GM18499 (cell line): ENCODE results near the gene TMCC1.
"Not testable (repeated sequence)": the region's sequence is repeated elsewhere in the genome, so short reads cannot be mapped to it uniquely, and the experiment has no call there.

Source experiments
- ATAC-seq: cut with Tn5 transposase; IDR thresholded peaks from one replicate; pipeline ENCODE4 v1.9.1; 2021; ENCODE audit warnings: moderate number of reproducible peaks; ENCODE audit not compliant: insufficient read depth, unreplicated experiment

TMCC1 gene

GRCh38 chr3:129783470-129783869, 110.0 kb downstream of the TMCC1 start:
- no peak for ATAC-seq

GRCh38 chr3:129778871-129779270, 114.6 kb downstream of the TMCC1 start:
- ATAC-seq = no peak

- no peak for ATAC-seq
Measured at GRCh38 chr3:129777806-129778205, 115.7 kb downstream of the TMCC1 start.

GRCh38 chr3:129775870-129776269, 117.6 kb downstream of the TMCC1 start:
- no peak for ATAC-seq

- no peak for ATAC-seq
Measured at GRCh38 chr3:129773691-129774663, 119.5 kb downstream of the TMCC1 start.

GRCh38 chr3:129770604-129771003, 122.9 kb downstream of the TMCC1 start:
- ATAC-seq = no peak

DNA sequence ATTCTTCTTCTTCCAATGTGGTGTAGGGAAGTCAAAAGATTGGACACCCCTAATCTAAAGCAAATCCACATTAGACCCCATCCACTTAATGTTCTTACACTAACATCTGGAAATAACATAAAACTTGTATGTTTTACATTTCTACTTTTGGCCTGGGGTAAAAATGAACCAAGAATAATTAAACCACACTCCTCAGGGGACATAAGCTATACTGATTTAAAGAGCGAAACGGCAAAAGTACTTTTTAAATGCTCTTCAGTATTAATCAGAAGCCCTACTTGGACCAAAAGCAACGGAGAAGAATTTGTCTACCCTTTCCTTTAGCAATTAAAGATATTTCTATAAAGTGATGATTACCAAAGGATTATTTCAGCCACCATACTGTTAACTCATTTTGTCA, 123.9 kb downstream of the TMCC1 start:
- no peak for ATAC-seq

DNA sequence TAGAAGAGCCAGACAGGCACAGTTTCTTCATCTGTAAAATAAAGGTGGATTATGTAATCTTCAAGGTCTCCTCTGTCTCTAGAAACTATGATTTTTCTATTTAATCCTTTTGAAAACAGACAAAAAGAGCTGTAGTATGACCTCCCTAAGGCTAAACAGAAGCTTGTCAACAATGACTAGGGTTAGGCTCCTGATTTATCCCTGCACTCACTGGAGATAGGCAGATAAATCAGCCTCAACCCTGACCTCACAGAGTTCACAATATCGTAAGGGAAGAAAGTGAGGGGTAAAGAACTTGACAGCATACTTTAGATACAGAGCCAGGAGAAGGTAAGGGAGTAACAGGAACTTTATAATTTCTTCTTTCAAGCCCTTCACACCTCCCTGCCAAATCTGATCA, 124.8 kb downstream of the TMCC1 start:
- no peak for ATAC-seq

DNA sequence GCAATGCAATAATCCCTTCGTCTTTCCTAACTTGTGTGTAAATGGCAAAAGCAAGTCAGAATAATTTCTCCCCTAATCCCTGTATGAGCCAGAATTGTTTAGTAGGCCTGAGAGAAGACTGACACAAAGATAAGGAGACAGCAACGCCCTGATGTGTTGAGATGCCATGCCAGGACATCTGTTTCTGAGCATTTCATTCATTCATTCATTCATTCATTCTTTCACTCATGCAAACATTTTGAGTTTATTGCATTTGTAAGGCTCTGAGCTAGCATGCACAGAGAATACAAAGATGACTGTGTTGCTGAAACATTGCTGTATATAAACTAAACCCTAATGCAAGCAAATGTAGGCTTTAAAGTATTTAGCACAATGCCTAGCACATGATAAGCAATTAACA, 127.4 kb downstream of the TMCC1 start:
- ATAC-seq = no peak

DNA sequence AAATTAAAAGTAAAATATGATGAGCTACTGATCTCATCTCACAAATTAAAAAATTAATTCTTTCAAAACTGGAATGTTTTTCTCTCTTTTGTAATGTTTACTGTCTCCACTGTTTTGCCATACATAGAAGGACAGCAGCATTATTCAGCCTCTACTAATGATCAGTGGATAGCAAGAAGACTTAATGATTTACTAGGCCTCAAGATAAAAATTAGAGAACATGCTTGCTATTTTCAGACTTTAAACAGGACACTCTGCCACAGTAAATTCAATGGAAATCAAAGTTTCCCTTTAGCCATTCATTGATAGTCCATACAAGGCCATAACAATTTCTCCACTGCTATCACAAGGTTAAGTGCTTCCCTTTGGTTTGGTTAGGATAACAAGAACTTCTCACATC, 129.4 kb downstream of the TMCC1 start:
- ATAC-seq = no peak

GRCh38 chr3:129758785-129759320, 134.7 kb downstream of the TMCC1 start:
- no peak for ATAC-seq

GRCh38 chr3:129758306-129758705, 135.2 kb downstream of the TMCC1 start:
- no peak for ATAC-seq

- ATAC-seq = no peak
Measured at GRCh38 chr3:129756871-129757270, 136.6 kb downstream of the TMCC1 start.

DNA sequence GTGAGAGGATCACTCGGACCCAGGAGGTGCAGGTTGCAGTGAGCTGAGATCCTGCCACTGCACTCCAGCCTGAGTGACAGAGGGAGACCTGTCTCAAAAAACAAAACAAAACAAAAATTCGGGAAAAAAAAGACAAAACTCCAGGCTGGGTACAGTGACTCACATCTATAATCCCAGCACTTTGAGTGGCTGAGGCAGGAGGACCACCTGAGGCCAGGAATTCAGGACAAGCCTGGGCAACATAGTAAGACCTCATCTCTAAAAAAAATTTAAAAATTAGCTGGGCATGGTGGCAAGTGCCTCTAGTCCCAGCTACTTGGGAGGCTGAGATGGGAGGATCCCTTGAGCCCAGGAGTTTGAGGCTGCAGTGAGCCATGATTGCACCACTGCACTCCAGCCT, 142.4 kb downstream of the TMCC1 start:
- not testable (repeated sequence) for ATAC-seq

DNA sequence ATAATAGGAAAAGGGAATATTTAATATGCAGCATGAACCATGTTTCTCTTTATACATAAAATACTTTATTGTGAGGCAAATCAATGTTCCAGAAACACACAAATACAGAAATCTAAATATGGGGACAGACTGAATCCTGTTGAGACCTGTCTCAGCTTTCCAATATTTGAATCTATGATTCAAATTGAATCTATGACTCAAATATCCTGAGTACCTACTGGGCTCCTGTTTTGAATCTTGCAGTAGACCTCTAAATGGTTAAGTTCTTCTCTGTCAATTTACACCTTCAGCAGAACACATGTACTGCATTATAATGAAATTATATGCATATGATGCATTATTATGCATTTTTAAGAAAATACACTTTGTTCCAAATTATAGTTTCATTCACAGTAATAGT, 143.8 kb downstream of the TMCC1 start:
- ATAC-seq = no peak

DNA sequence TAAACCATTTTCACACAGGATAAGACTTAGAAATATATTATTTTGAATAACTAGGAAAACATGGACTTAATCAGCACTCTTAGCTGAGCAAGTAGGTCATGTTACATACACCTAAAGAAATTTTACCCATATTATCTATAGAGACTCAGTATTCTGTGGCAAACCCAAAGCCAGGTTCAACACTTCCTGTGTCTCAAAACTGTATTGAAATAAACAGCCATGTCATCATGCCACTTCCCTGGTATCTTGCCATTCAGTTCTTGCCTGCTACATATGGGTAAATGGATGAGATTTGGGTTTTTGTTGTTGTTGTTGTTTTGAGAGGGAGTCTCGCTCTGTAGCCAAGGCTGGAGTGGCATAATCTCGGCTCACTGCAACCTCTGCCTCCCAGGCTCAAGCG, 145.5 kb downstream of the TMCC1 start:
- no peak for ATAC-seq

DNA sequence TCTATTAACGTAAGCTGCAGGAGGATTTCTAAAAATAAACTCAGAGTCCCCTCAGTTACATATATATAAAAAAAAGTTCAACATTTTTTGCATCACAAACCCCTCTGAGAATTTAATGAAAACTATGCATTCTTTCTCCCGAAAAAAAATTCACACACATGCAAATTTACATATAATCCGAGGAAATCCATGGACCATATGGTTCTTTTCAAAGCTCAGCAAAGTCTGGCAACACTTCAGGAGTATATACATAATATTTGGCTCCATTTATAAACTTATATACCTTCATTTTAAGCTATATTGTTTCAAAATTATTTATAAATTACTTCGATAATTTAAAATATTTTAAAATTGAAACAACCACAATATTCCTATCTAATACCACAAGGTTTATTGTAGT, 146.4 kb downstream of the TMCC1 start:
- no peak for ATAC-seq

DNA sequence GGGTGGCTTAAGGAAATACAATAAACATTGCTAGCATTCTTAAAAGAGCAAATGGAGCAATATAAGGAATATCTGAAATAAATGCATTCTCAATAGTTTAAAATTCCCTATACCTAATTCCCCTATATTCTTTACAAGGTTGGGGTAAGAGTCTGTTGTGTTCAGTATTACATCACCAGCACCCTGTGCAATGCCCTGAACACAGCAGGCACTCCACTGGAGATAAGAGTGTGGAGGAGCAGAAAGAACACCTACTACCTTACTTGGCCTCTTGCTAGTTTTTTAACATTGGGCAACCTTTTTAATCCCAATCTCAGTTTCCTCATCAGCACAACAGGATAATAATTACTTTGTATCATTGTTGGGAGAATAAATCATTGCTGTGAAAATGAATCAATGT, 146.9 kb downstream of the TMCC1 start:
- ATAC-seq = no peak

DNA sequence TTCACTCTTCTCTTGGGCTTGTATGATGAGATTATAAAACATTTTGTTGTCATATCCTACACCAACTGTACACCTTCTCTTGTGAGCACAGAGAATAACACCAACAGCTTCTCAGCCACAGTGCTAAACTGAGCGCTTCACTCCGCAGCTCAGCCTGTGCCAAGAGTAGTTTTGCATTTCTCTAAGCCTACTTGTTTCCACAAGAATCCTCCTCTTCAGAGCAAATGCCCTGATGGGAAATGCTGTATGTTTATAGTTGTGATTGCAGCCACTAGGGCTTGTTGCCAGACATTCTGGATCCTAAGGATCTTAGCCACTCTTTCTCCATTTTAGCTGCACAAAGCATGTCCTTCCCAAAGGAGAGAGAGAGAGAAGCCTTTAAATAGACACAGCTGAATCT, 148.3 kb downstream of the TMCC1 start:
- ATAC-seq = no peak

DNA sequence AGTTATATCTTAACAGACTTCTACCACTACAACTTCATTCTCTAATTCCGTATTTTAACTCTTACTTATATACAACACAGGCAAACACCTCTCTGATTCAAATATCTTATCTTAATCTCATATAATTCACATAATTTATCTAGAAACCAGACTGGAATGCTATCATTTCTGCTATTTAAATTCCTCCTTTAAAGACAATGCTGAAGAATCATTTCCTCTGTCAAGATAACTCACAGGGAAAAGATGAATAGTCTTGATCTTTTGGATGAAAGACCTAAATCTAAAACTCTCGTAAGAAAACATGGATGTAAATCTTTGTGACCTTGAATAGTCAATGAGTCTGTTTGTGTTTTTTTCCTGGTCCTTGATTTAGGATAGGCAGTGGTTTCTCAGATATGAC, 151.7 kb downstream of the TMCC1 start:
- ATAC-seq = no peak

DNA sequence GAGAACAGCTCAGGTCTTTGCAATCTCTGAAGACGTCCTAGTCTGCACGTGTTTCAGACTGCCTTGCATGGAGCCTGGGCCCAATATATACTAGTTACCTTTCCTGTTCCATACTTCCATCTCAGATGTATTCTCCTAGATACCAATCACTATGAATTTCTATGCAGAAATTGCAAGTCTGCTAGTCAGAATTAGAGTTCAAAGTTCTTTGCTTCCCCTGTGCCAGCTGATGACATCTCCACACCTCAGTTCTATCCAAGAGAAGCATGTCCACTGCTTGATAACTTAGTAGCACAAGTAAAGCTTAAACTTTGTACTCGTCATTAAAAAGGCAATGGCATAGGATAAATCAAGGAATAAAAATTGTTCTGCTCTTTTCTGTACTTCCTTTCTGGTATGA, 153.4 kb downstream of the TMCC1 start:
- no peak for ATAC-seq

DNA sequence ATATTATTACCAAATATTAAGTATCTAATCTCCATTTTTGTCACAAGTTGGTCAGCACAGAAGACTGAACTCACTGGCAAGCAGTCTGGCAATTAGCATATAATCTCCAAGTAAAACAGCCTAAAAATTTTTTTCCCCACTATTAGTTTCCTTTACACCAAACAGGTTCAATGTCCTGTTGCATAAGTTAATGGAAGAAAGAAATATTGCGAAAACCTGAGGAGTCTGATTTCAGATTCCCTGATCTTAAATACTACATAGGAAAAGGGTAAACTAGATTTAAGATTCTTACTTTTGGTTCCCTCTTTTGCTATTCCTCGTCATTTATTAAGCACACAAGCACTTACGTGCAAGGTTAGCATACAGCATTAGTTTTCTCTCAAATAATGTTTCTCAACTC, 153.9 kb downstream of the TMCC1 start:
- ATAC-seq = no peak
